GDM1 (cell line): ENCODE data around the gene NUAK1.
"Not testable (repeated sequence)": the region's sequence is repeated elsewhere in the genome, so short reads cannot be mapped to it uniquely, and the experiment has no call there.

Experiments
- DNase-seq: peaks from one replicate; lab custom pipeline; 2025; lab: John Stamatoyannopoulos, UW

Gene NUAK1

GRCh38 chr12:106146987-106147386 lies 8.2 kb upstream of the NUAK1 start:
- DNase-seq: no peak

- DNase-seq: no peak
Observed at GRCh38 chr12:106145539-106146447, 7.0 kb upstream of the NUAK1 start.

GRCh38 chr12:106144847-106145246 lies 6.1 kb upstream of the NUAK1 start:
- DNase-seq: no peak

- DNase-seq: no peak
Observed at GRCh38 chr12:106142591-106143261, 4.0 kb upstream of the NUAK1 start.

- DNase-seq: not testable (repeated sequence)
Observed at GRCh38 chr12:106141920-106142319, 3.2 kb upstream of the NUAK1 start.

GRCh38 chr12:106141452-106141851 lies 2.7 kb upstream of the NUAK1 start:
- no peak for DNase-seq

GRCh38 chr12:106141003-106141402 lies 2.2 kb upstream of the NUAK1 start:
- DNase-seq: no peak

GRCh38 chr12:106140223-106140986 lies 1.7 kb upstream of the NUAK1 start:
- DNase-seq: no peak

GRCh38 chr12:106139422-106140171 lies 843 bp upstream of the NUAK1 start:
- DNase-seq: no peak

GRCh38 chr12:106138357-106138632 lies 459 bp downstream of the NUAK1 start:
- DNase-seq: no peak

- DNase-seq: no peak
Observed at GRCh38 chr12:106137530-106138356, 1.0 kb downstream of the NUAK1 start.

GRCh38 chr12:106136263-106136662 lies 2.5 kb downstream of the NUAK1 start:
- DNase-seq: peak; percentile 46

- no peak for DNase-seq
Observed at GRCh38 chr12:106135781-106136180, 3.0 kb downstream of the NUAK1 start.

GRCh38 chr12:106135075-106135474 lies 3.7 kb downstream of the NUAK1 start:
- DNase-seq: no peak

GRCh38 chr12:106134294-106134949 lies 4.3 kb downstream of the NUAK1 start:
- DNase-seq: no peak

GRCh38 chr12:106133136-106134087 lies 5.3 kb downstream of the NUAK1 start:
- no peak for DNase-seq

- no peak for DNase-seq
Observed at GRCh38 chr12:106132175-106133135, 6.3 kb downstream of the NUAK1 start.

GRCh38 chr12:106131676-106132075 lies 7.1 kb downstream of the NUAK1 start:
- no peak for DNase-seq
